ENCODE results near the gene DCPS.
A peak's percentile ranks its signal among the peaks of the same experiment; 100 is the strongest.

Gene DCPS

GRCh38 chr11:126337474-126338241 lies 33.8 kb downstream of the DCPS start:
- no peak for TF ChIP-seq CTCF (IDR thresholded peaks at IDR 0.05)
- H3K27ac Mint-ChIP-seq = peak overlapping the region; percentile 91

DNA sequence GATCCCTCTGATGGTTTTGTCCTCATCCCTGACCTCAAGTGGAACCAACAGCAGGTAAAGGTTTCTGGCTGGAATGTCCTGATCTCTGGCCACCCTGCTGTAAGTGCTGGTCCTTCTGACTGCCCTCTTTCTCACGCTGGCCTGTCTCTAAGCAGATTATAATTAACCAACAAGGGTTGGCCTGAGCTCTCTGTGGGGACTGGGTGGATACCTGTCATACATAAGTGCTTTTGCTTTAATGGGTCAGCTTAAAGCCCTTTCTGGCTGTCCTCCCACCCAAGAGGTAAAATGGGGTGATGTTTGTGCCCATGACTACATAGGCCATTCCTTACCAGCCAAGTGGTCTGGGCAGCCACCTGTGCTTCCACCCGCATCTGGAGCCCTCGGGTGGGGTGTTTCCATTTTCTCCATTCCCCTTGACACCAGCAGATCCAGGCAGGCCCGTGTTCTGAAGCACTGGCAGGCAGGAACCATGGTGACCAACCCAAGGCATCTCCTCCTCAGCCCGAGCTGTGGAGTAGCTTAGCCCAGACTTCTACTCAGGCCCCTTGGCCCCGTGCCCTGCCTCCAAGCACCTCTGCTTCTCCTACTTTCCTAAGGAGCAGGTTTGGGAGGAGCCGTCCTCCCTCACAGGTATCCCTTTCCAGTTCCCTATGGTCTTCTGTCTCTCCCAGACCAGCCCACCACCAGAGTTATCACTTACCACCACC lies 34.6 kb downstream of the DCPS start:
- H3K36me3 Mint-ChIP-seq (ENCODE audit: low read depth) = peaks cover 45% of the 10 kb centered on the region
- peak overlapping the region; percentile 99 for H3K27ac Mint-ChIP-seq
- peaks cover 3% of the 10 kb centered on the region for H3K27me3 Mint-ChIP-seq (ENCODE audit: low read depth, poor library complexity)
- DNase-seq = no peak
- H3K9me3 Mint-ChIP-seq = no peaks in the 10 kb centered on the region
- no peak for TF ChIP-seq CTCF (IDR thresholded peaks at IDR 0.05)
- H3K4me1 Mint-ChIP-seq = peaks cover 86% of the 10 kb centered on the region
- H3K4me3 Mint-ChIP-seq = peak overlapping the region; percentile 58

More at GRCh38 chr11:126337474-126338241, 33.8 kb downstream of the DCPS start:
- Mint-ChIP-seq H3K27me3 (ENCODE audit: low read depth, poor library complexity) (peaks cover 3% of the 10 kb centered on the region), H3K4me3 (no peak overlapping the region), H3K36me3 (ENCODE audit: low read depth) (peaks cover 47% of the 10 kb centered on the region), H3K4me1 (peaks cover 89% of the 10 kb centered on the region), H3K9me3 (no peaks in the 10 kb centered on the region)
- no peak for DNase-seq

DNA sequence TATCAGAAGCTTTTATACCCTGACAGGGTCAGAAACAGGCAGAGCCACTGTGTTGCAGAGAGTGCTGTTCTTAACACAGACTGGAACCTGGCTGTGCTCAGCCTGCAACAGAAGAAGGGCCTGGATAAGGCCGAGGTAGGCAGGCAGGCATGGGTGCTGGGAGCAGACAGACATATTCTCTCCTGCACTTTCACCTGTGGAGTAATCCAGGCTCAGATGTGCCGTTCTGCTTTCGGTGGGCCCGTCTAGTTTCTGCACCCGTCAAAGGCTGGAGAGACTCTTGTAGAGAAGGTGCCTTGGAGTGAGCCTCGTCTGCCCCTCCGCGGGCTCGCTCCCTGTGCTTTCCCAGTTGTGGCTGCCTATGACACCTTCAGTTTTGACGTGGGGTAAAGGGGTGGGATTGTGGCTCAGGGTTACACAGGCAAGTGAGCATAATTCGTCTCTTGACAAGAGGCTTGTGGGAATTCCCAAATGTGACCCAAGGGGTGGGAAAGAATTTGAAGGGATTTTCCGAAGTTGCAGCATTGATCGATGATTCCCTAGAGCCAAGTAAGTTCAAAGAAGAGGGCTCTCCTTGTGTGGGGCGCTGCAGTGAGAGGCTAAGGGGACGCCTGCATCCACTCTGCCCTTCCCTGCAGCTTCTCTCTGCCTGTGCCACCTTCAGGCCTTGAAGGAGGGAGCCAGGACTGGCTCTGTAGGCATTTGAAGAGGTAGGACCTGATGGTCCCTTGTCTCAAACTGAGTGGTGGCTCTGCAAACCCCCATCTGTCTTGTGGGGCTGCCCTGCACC lies 35.4 kb downstream of the DCPS start:
- Mint-ChIP-seq H3K4me1 (peaks cover 89% of the 10 kb centered on the region), H3K9me3 (no peaks in the 10 kb centered on the region), H3K36me3 (ENCODE audit: low read depth) (peaks cover 44% of the 10 kb centered on the region), H3K27me3 (ENCODE audit: low read depth, poor library complexity) (peaks cover 3% of the 10 kb centered on the region), H3K27ac (peak overlapping the region; percentile 99), H3K4me3 (peak overlapping the region; percentile 58)
- TF ChIP-seq CTCF (IDR thresholded peaks at IDR 0.05) = no peak
- no peak for DNase-seq

DNA sequence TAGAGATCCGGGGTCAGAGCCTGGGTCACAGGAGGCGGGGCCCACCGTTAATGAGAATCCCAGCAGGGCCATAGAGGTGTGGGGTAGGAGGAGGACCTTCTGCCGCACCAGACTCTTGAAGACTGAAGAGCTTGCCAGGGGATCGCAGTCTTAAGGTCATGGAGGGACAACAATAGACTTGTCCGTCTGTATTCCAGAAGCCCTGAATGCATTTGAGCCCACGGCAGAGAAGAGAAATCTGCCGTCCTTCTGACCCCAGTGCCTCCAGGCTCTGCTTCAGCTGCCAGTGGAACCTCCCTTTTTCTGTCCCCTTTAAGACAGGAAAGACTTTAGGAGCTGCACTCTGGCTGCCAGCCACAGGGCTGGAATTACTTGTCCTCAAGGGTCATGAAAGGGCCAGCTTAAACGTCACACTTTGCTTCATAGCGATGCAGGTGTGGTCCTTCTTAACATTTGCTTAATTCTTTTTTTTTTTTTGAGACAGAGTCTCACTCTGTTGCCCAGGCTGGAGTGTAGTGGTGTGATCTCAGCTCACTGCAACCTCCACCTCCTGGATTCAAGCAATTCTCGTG lies 36.1 kb downstream of the DCPS start:
- H3K4me3 Mint-ChIP-seq = peak overlapping the region; percentile 58
- TF ChIP-seq CTCF (IDR thresholded peaks at IDR 0.05) = no peak
- H3K36me3 Mint-ChIP-seq (ENCODE audit: low read depth) = peaks cover 43% of the 10 kb centered on the region
- H3K27me3 Mint-ChIP-seq (ENCODE audit: low read depth, poor library complexity) = peaks cover 3% of the 10 kb centered on the region
- H3K27ac Mint-ChIP-seq = peak overlapping the region; percentile 99
- H3K9me3 Mint-ChIP-seq = no peaks in the 10 kb centered on the region
- H3K4me1 Mint-ChIP-seq = peaks cover 91% of the 10 kb centered on the region
- DNase-seq = peak; percentile 45

DNA sequence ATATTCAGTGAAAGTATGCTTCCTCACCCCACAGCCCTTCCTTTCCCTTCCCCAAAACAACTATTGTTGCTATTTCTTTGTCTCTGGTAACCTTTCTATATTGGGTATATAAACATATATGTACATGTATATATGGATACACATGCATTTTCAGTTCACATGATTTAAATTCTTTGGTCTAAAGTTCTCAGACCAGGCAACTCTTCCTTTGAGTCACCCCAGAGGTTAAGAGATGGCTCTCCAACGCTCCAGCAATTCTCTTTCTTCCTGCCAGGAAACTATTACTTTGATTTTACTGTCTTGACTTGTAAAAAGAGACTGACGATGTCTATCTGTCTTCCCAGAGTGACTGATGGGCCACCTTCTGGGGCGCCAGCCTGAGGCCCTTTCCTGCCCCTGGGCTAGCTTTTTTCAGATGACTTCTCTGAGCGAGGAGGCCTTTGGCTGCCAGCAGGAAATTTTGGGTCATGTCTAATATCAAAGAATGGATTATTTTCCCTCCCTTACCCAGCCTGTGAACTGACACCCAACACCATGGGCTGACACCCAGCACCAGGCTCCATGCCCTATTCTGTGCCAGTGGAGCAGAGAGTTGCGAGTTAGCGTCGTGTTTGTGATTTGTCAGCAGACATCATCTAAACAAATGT lies 37.2 kb downstream of the DCPS start:
- no peak for DNase-seq
- TF ChIP-seq CTCF (IDR thresholded peaks at IDR 0.05) = no peak
- Mint-ChIP-seq H3K4me1 (peaks cover 96% of the 10 kb centered on the region), H3K36me3 (ENCODE audit: low read depth) (peaks cover 42% of the 10 kb centered on the region), H3K27ac (peak overlapping the region; percentile 99), H3K9me3 (no peaks in the 10 kb centered on the region), H3K4me3 (peak overlapping the region; percentile 66), H3K27me3 (ENCODE audit: low read depth, poor library complexity) (peaks cover under 1% of the 10 kb centered on the region)
